Osteoblast (primary cell): ENCODE results near the gene PARN. TPM values are rescaled to one million over a fixed set of nuclear protein-coding genes. Genes with fewer than 3 reads are reported as not detected.

Experiments
- DNase-seq: peaks from one replicate; pipeline ENCODE4 v3.0.0; 2011; ENCODE audit warnings: low spot score, mixed read lengths; ENCODE audit not compliant: insufficient read length; ENCODE audit errors: missing footprints
- H2AFZ ChIP-seq: 2 replicates; pipeline ENCODE4 v1.6.0; 2011; ENCODE audit warnings: mild to moderate bottlenecking, low read length
- H3K27ac ChIP-seq: 2 replicates; pipeline ENCODE4 v1.5.1; 2011; ENCODE audit warnings: mild to moderate bottlenecking, low read depth, low read length, moderate library complexity
- H3K27me3 ChIP-seq: 2 replicates; pipeline ENCODE4 v1.6.0; 2012; ENCODE audit warnings: mild to moderate bottlenecking, control low read depth, inconsistent platforms, low read length, moderate library complexity; ENCODE audit not compliant: insufficient read depth
- H3K36me3 ChIP-seq: 2 replicates; pipeline ENCODE4 v1.5.1; 2011; ENCODE audit warnings: mild to moderate bottlenecking, low read length, control low read depth, moderate library complexity; ENCODE audit not compliant: insufficient read depth
- H3K4me1 ChIP-seq: 2 replicates; pipeline ENCODE4 v1.5.1; 2011; ENCODE audit warnings: mild to moderate bottlenecking, low read length, control low read depth, moderate library complexity; ENCODE audit not compliant: insufficient read depth
- H3K4me2 ChIP-seq: 2 replicates; pipeline ENCODE4 v1.6.0; 2011; ENCODE audit warnings: mild to moderate bottlenecking, low read length; ENCODE audit not compliant: insufficient read depth
- H3K4me3 ChIP-seq: fragments of 200-600 bp; sonication (generic); 3 replicates; pipeline ENCODE4 v1.5.1; 2012; ENCODE audit warnings: mild to moderate bottlenecking, low read length, inconsistent platforms; ENCODE audit not compliant: insufficient read depth
- H3K79me2 ChIP-seq: 2 replicates; pipeline ENCODE4 v1.6.0; 2012; ENCODE audit warnings: mild to moderate bottlenecking, low read length, control low read depth, inconsistent platforms; ENCODE audit not compliant: insufficient read depth
- H3K9me3 ChIP-seq: 2 replicates; pipeline ENCODE4 v1.5.1; 2011; ENCODE audit warnings: low read depth, low read length, control low read depth
- H4K20me1 ChIP-seq: 2 replicates; pipeline ENCODE4 v1.6.0; 2012; ENCODE audit warnings: mild to moderate bottlenecking, low read length, control low read depth; ENCODE audit not compliant: insufficient read depth
- CTCF ChIP-seq: IDR thresholded peaks from 2 replicates; pipeline ENCODE4 v1.5.1; 2011; ENCODE audit warnings: mild to moderate bottlenecking, low read depth, low read length, moderate library complexity; ENCODE audit errors: extremely low read depth
- total RNA-seq: library from RNA; depleted of rRNA; stranded (reverse); fragments of >200 nt; gene quantifications from 2 replicates; pipeline ENCODE4 v1.2.3, GENCODE V29; 2012

The PARN gene
- total RNA-seq, 1 donor: 40.9 TPM

- H2AFZ ChIP-seq: no peak overlapping the region
- no peak for TF ChIP-seq CTCF
- H4K20me1 ChIP-seq: no peaks in the 10 kb centered on the region
- no peaks in the 10 kb centered on the region for H3K79me2 ChIP-seq
- H3K4me1 ChIP-seq: peaks cover 22% of the 10 kb centered on the region
- H3K4me3 ChIP-seq: no peak overlapping the region
- H3K27me3 ChIP-seq: no peaks in the 10 kb centered on the region
- H3K9me3 ChIP-seq: no peaks in the 10 kb centered on the region
- DNase-seq: no peak
- H3K4me2 ChIP-seq: no peak overlapping the region
- H3K27ac ChIP-seq: no peak overlapping the region
- no peaks in the 10 kb centered on the region for H3K36me3 ChIP-seq
Measured at GRCh38 chr16:14530046-14530445, 100.0 kb downstream of the PARN start.

GRCh38 chr16:14529010-14529669, 100.9 kb downstream of the PARN start:
- Histone ChIP-seq H3K27me3 (no peaks in the 10 kb centered on the region), H3K4me3 (peak overlapping the region; percentile 62), H3K27ac (peak overlapping the region; percentile 69)

GRCh38 chr16:14528306-14528705, 101.8 kb downstream of the PARN start:
- Histone ChIP-seq H3K36me3 (no peaks in the 10 kb centered on the region), H4K20me1 (no peaks in the 10 kb centered on the region), H3K79me2 (no peaks in the 10 kb centered on the region), H3K4me2 (peak overlapping the region; percentile 73), H3K4me1 (peaks cover 22% of the 10 kb centered on the region), H3K9me3 (no peaks in the 10 kb centered on the region), H3K27ac (peak overlapping the region; percentile 69), H3K27me3 (no peaks in the 10 kb centered on the region), H3K4me3 (no peak overlapping the region), H2AFZ (no peak overlapping the region)
- no peak for TF ChIP-seq CTCF
- DNase-seq: no peak

More at GRCh38 chr16:14529010-14529669, 100.9 kb downstream of the PARN start:
- no peak overlapping the region for H2AFZ ChIP-seq
- peak; percentile 81 for TF ChIP-seq CTCF
- H3K4me1 ChIP-seq: peaks cover 22% of the 10 kb centered on the region
- no peaks in the 10 kb centered on the region for H3K79me2 ChIP-seq
- no peaks in the 10 kb centered on the region for H4K20me1 ChIP-seq
- H3K9me3 ChIP-seq: no peaks in the 10 kb centered on the region
- DNase-seq: peak; percentile 93
- H3K36me3 ChIP-seq: no peaks in the 10 kb centered on the region
- peak overlapping the region; percentile 73 for H3K4me2 ChIP-seq

GRCh38 chr16:14527411-14528044, 102.5 kb downstream of the PARN start:
- Histone ChIP-seq H3K4me1 (peaks cover 22% of the 10 kb centered on the region), H3K27me3 (no peaks in the 10 kb centered on the region), H3K4me2 (peak overlapping the region; percentile 27), H3K79me2 (no peaks in the 10 kb centered on the region), H2AFZ (no peak overlapping the region), H3K4me3 (no peak overlapping the region), H4K20me1 (no peaks in the 10 kb centered on the region), H3K36me3 (no peaks in the 10 kb centered on the region), H3K27ac (peak overlapping the region; percentile 75), H3K9me3 (no peaks in the 10 kb centered on the region)
- no peak for TF ChIP-seq CTCF
- peak; percentile 79 for DNase-seq
